CD4-positive, alpha-beta T cell treated with Interleukin-10 for 1 hour (primary cell): ENCODE results near the gene MTARC1.
A peak's percentile ranks its signal among the peaks of the same experiment; 100 is the strongest.

Source experiments
- DNase-seq: peaks from one replicate; pipeline ENCODE4 v3.0.0-alpha.2; 2020

Gene MTARC1

GRCh38 chr1:220772846-220773245, 13.9 kb upstream of the MTARC1 start:
- no peak for DNase-seq

GRCh38 chr1:220775240-220775853, 11.4 kb upstream of the MTARC1 start:
- peak; percentile 31 for DNase-seq

- no peak for DNase-seq
Measured at GRCh38 chr1:220776254-220776653, 10.5 kb upstream of the MTARC1 start.

GRCh38 chr1:220776720-220777326, 9.9 kb upstream of the MTARC1 start:
- DNase-seq: peak; percentile 52

GRCh38 chr1:220783453-220783852, 3.3 kb upstream of the MTARC1 start:
- no peak for DNase-seq

- no peak for DNase-seq
Measured at GRCh38 chr1:220784751-220785150, 2.0 kb upstream of the MTARC1 start.

GRCh38 chr1:220785166-220786056, 1.3 kb upstream of the MTARC1 start:
- DNase-seq: no peak

GRCh38 chr1:220786057-220786336, 716 bp upstream of the MTARC1 start:
- DNase-seq: no peak

- DNase-seq: no peak
Measured at GRCh38 chr1:220787069-220787619, 431 bp downstream of the MTARC1 start.

GRCh38 chr1:220788900-220789299, 2.2 kb downstream of the MTARC1 start:
- no peak for DNase-seq

GRCh38 chr1:220789532-220790147, 2.9 kb downstream of the MTARC1 start:
- no peak for DNase-seq

- DNase-seq: no peak
Measured at GRCh38 chr1:220791285-220791684, 4.6 kb downstream of the MTARC1 start.

- DNase-seq: no peak
Measured at GRCh38 chr1:220791956-220792355, 5.2 kb downstream of the MTARC1 start.

GRCh38 chr1:220796530-220796929, 9.8 kb downstream of the MTARC1 start:
- DNase-seq: no peak

GRCh38 chr1:220797044-220797443, 10.3 kb downstream of the MTARC1 start:
- no peak for DNase-seq

GRCh38 chr1:220797553-220797952, 10.8 kb downstream of the MTARC1 start:
- no peak for DNase-seq

GRCh38 chr1:220798338-220798737, 11.6 kb downstream of the MTARC1 start:
- no peak for DNase-seq

- no peak for DNase-seq
Measured at GRCh38 chr1:220800262-220800661, 13.5 kb downstream of the MTARC1 start.

- DNase-seq: peak; percentile 27
Measured at GRCh38 chr1:220803401-220804201, 16.9 kb downstream of the MTARC1 start.

- DNase-seq: no peak
Measured at GRCh38 chr1:220804202-220804586, 17.5 kb downstream of the MTARC1 start.

GRCh38 chr1:220806408-220806807, 19.7 kb downstream of the MTARC1 start:
- DNase-seq: no peak

- no peak for DNase-seq
Measured at GRCh38 chr1:220807726-220808125, 21.0 kb downstream of the MTARC1 start.
